ENCODE measurements around the gene PRPSAP2.

GRCh38 chr17:18860161-18860972 lies 2.4 kb downstream of the PRPSAP2 start:
- TF ChIP-seq REST (IDR thresholded peaks at IDR 0.05; ENCODE audit: borderline replicate concordance) (no peak), TAF1 (IDR thresholded peaks at IDR 0.05; ENCODE audit: low read depth) (no peak), CTCF (IDR thresholded peaks at IDR 0.05; ENCODE audit: poor library complexity, severe bottlenecking) (no peak), POLR2AphosphoS5 (IDR thresholded peaks at IDR 0.05) (no peak), EZH2 (IDR thresholded peaks at IDR 0.05; ENCODE audit: borderline replicate concordance, insufficient read depth, low read length, poor library complexity, severe bottlenecking) (no peak), RAD21 (conservative IDR thresholded peaks at IDR 0.05) (no peak), EP300 (conservative IDR thresholded peaks at IDR 0.05; ENCODE audit: poor library complexity, severe bottlenecking) (no peak)

All from neural cell (in vitro differentiated cells).